ENCODE results near the gene CD9.

The CD9 gene

DNA sequence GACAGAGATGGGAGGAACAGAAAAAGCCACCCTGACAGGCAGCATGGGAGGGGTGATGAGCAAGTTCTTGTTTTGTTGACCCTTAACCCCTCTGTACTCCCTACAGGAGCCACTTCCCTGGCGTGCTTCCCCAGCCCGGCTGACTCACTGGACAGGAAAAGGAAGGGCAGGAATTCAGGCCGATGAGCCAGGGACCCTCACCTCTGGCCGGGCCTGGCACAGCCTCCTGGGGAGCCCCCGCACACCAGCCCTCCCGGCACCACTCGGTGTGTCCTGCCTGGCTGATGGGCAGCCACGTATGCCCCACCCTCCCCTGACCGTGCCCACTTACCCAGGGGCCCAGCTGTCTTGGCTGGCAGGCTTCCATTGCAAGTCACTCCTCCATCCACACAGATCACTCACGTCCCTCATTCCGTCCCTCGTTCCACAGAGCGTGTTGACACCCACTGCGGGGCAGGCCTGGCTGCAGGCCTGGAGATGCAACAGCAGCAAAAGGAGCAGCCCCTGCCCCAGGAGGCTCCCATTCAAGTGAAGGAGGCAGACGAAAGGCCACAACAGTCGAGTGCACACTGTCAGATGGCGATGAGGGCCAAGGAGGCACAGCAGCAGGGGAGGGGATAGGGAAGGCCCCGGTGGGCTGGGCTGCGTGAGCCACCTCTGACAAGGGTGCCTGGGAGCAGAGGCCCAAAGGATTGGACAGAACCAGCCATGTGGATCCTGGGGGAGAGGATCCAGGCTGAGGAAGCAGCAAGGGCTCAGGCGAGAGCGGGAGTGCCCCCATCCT is 19.7 kb upstream of the CD9 start:
- H3K4me3 Mint-ChIP-seq: peak overlapping the region; percentile 9
- no peak for DNase-seq
- H3K4me1 Mint-ChIP-seq: no peaks in the 10 kb centered on the region
- H3K9me3 Mint-ChIP-seq: peaks cover 3% of the 10 kb centered on the region
- no peaks in the 10 kb centered on the region for H3K27me3 Mint-ChIP-seq (ENCODE audit: low read depth, poor library complexity)
- TF ChIP-seq, protein P1, sequence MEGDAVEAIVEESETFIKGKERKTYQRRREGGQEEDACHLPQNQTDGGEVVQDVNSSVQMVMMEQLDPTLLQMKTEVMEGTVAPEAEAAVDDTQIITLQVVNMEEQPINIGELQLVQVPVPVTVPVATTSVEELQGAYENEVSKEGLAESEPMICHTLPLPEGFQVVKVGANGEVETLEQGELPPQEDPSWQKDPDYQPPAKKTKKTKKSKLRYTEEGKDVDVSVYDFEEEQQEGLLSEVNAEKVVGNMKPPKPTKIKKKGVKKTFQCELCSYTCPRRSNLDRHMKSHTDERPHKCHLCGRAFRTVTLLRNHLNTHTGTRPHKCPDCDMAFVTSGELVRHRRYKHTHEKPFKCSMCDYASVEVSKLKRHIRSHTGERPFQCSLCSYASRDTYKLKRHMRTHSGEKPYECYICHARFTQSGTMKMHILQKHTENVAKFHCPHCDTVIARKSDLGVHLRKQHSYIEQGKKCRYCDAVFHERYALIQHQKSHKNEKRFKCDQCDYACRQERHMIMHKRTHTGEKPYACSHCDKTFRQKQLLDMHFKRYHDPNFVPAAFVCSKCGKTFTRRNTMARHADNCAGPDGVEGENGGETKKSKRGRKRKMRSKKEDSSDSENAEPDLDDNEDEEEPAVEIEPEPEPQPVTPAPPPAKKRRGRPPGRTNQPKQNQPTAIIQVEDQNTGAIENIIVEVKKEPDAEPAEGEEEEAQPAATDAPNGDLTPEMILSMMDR (IDR thresholded peaks at IDR 0.05): no peak
- peak overlapping the region; percentile 82 for H3K27ac Mint-ChIP-seq
- no peaks in the 10 kb centered on the region for H3K36me3 Mint-ChIP-seq (ENCODE audit: low read depth)

DNA sequence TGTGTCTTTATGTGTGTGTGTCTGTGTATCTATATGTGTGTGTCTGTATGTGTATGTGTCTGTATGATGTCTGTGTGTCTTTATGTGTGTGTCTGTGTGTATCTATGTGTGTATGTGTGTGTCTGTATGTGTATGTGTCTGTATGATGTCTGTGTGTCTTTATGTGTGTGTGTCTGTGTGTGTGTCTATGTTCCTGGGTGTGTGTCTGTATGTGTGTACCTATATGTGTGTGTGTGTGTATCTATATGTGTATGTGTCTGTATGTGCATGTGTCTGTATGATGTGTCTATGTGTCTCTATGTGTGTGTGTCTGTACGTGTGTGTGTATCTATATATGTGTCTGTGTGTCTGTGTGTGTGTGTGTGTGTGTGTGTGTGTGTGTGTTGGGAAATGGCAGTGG is 19.0 kb upstream of the CD9 start:
- Mint-ChIP-seq H3K36me3 (ENCODE audit: low read depth) (no peaks in the 10 kb centered on the region), H3K4me3 (no peak overlapping the region), H3K4me1 (no peaks in the 10 kb centered on the region), H3K27me3 (ENCODE audit: low read depth, poor library complexity) (no peaks in the 10 kb centered on the region), H3K9me3 (no peaks in the 10 kb centered on the region), H3K27ac (no peak overlapping the region)
- TF ChIP-seq, protein P1 (IDR thresholded peaks at IDR 0.05): no peak
- no peak for DNase-seq

DNA sequence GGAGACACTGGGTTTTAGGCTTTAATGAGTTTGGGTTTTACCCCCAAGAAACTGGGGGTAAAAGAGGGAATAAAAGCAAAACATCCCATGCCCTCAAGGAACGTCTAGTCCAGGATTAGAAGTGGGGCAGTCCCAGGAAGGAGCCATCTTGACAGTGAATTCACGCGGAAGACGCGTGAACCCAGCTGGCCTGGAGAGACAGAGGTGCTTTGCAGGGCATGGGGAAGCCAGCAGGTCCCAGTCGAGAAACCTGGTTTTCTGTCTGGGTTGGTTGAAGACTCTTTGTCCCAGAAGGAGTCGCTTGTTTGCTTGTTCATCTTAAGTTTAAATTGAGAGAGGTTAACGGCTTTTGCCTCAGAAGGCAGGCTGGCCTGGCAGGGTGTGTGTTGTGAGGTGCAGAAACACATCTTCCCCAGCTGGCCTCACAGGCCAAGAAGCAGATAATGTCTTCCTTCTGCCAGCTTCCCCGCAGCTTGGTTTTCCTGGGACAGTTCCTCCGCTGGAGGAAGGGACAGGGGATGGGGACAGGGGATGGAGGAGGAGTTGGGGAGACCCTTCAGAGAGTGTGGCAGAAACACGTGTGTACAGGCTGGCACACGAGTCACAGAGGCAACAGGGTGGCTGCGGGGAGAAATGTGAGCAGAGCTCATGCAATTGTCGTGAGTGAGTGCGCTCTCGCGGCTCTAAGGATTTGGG is 18.5 kb upstream of the CD9 start:
- Mint-ChIP-seq H3K4me3 (peak overlapping the region; percentile 23), H3K27ac (peak overlapping the region; percentile 91), H3K27me3 (ENCODE audit: low read depth, poor library complexity) (no peaks in the 10 kb centered on the region), H3K4me1 (no peaks in the 10 kb centered on the region), H3K9me3 (no peaks in the 10 kb centered on the region), H3K36me3 (ENCODE audit: low read depth) (no peaks in the 10 kb centered on the region)
- TF ChIP-seq, protein P1 (IDR thresholded peaks at IDR 0.05): no peak
- no peak for DNase-seq

DNA sequence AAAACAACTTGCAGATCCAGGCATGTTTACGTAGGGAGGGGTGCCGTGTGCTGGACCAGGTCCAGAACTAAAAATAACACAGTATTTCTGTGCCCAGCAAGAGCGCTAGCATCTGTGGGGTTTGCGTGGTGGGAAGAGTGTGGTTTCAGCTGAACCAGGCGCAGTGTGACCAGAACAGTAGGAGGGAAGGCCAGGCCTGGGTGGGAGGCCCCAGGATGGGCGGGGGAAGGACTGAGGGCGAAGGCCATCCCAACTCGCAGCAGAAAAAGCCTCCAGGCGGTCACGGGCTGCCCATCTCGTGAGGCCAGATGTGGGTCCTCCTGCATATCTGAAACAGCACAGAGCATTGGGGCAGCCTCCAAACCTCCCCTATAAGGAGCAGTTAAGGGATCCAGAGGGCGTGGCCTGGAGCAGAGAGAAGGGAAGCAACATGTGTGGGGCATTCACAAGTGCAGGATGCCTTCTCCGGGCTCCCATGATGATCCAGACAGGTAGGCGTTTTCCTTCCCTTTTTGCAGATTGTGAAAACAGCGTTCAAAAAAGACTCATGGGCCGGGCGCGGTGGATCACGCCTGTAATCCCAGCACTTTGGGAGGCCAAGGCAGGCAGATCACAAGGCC is 17.8 kb upstream of the CD9 start:
- TF ChIP-seq, protein P1 (IDR thresholded peaks at IDR 0.05): no peak
- Mint-ChIP-seq H3K27ac (peak overlapping the region; percentile 91), H3K36me3 (ENCODE audit: low read depth) (no peaks in the 10 kb centered on the region), H3K27me3 (ENCODE audit: low read depth, poor library complexity) (peaks cover 3% of the 10 kb centered on the region), H3K4me1 (no peaks in the 10 kb centered on the region), H3K4me3 (peak overlapping the region; percentile 23), H3K9me3 (no peaks in the 10 kb centered on the region)
- DNase-seq: no peak

DNA sequence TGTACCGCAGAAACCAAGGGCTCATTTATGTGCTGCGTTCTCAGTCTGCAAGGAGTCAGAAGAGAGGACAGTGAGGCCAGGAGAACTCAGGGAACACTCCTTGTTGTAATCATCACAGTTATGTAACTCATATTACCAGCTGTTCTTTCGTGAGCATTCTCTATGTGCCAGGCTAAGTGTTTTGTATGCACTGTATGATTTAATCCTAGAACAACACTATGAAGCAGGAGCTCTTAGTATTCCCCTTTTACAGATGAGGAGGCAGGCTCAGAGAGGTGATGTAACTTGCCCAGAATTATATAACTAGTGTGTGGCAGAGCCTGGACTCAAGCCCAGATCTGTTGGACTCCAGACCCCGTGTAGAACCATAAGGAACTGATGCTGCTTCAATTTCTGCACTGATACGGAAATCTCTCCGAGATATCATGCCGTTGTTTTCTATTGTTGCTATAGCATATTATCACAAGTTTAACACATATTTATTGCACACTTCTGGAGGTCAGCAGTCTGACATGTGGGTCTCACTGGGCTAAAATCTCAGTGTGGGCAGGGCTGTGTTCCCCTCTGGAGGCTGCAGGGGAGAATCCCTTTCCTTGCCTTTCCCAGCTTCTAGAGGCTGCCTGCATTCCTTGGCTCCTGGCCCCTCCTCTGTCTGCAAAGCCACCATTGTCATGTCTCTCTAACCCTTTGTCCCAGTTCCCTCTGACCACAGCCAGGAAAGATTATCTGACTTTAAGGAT is 16.3 kb upstream of the CD9 start:
- no peak for DNase-seq
- TF ChIP-seq, protein P1 (IDR thresholded peaks at IDR 0.05): no peak
- Mint-ChIP-seq H3K9me3 (no peaks in the 10 kb centered on the region), H3K27me3 (ENCODE audit: low read depth, poor library complexity) (peaks cover 10% of the 10 kb centered on the region), H3K4me3 (no peak overlapping the region), H3K4me1 (no peaks in the 10 kb centered on the region), H3K27ac (no peak overlapping the region), H3K36me3 (ENCODE audit: low read depth) (no peaks in the 10 kb centered on the region)

Measured in nephron progenitor cell (in vitro differentiated cells).